Central memory CD4-positive, alpha-beta T cell (primary cell): ENCODE data around the gene FLNC.

Experiments used
- DNase-seq: peaks from one replicate; pipeline ENCODE4 v3.0.0; 2022

FLNC gene

GRCh38 chr7:128805225-128805624, 25.0 kb upstream of the FLNC start:
- no peak for DNase-seq

- DNase-seq, result no peak
Measured at GRCh38 chr7:128807191-128807590, 23.0 kb upstream of the FLNC start.

GRCh38 chr7:128809363-128809762, 20.8 kb upstream of the FLNC start:
- DNase-seq, result no peak

DNA sequence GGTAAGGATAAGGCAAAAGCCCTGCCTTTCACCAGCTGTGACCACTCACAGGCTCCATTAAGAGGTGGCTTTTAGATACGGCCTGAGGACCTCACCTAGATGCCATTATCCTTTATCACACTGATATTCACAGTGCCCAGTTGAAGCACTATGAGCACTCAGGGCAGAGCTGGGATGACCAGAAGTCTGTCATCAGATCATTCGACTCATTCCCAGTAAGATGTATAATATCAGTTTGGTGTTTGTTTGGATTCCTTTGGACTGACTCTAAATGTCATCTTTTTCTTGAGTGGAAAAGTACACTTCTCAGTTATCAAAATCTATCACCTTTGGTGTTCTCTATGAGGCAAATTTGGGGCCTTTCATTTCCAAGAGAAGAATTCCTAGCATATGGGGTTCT, 19.7 kb upstream of the FLNC start:
- DNase-seq, result no peak

GRCh38 chr7:128810997-128811396, 19.2 kb upstream of the FLNC start:
- no peak for DNase-seq

- no peak for DNase-seq
Measured at GRCh38 chr7:128811631-128812430, 18.4 kb upstream of the FLNC start.

DNA sequence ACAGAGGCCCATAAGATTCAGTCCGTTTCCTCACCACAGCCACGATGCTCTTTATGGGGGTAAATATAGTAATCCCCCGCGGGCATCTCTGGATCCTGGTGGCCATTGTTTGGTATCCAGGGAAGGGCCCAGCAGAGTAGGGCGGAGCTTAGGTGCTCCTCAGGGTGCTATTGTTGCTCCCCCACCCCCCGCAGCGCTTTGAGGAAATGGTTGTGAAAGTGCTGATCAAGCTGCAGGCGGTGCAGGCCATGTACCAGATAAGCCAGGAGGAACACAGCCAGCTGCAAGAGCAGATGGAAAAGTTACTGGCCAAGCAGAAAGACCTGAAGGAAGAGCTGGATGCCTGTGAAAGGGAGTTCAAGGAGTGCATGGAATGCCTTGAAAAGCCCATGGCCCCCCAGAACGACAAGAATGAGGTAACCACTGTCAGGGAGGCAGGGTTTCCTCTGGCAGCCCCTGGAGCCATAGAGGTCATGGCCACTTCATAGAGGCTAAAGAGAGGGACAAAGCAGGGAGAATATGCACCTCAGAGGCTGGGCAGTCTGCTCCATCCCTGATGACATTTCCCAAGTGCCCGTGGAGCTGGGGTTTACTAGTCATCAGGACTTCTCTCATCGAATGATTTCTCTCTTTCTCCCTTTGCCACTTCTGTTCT, 17.6 kb upstream of the FLNC start:
- DNase-seq, result no peak

- no peak for DNase-seq
Measured at GRCh38 chr7:128814499-128814898, 15.7 kb upstream of the FLNC start.

GRCh38 chr7:128815289-128815942, 14.8 kb upstream of the FLNC start:
- no peak for DNase-seq

DNA sequence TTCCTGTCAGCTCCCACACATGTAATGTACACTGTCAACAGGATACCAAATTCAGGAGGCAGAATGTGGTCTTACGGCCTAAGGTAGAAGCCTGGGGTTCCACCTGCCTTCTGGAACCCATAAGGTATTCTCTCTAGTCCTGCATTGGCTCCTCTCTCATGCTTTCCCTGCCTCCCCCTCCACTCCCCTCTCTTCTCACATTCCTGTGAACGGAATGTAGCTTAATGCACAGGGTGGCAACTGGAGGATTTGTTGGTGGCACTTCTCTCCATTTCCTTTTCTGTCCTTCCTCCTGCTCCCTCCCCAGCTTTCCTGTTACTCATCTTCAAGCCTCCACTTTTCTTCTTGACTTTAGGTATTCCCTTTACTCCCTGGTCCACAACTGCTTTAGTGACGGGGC, 11.5 kb upstream of the FLNC start:
- no peak for DNase-seq

- DNase-seq, result no peak
Measured at GRCh38 chr7:128821724-128822123, 8.5 kb upstream of the FLNC start.

DNA sequence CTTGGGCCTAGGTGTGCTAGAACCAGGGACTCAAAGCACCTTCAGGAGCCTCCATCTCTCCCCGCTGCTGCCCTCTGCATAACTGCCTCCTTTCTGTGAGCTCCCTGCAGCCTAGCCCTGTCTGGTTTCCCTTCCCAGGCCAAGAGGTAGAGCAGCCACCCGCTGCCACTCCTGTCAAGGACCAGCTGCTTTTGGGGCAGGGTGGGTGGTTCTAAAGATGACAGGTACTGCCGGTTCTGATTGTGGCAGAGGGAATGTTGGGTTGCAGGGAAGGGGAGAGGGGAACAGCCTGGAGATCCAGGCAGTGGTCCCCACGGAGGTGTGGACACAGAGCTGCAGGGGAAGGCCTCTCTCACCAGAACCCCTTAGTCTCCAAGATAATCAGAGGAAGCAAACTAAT, 3.7 kb upstream of the FLNC start:
- DNase-seq, result no peak

DNA sequence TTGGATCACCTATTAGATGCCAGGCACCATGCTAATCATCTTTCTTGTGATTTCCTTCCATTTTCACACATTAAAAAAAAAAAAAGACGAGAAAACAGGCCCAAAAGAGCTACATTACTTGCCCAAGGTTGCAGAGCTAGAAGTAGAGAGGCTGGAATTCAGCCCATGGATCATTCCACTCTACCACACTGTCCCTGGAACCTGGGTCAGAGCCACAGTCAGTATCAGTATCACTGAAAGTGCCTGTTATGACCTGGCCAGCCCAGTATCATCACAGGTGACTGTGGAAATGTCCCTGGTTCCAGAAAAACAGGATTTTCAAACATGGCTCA, 3.3 kb upstream of the FLNC start:
- DNase-seq, result no peak

- no peak for DNase-seq
Measured at GRCh38 chr7:128827248-128827958, 2.8 kb upstream of the FLNC start.

DNA sequence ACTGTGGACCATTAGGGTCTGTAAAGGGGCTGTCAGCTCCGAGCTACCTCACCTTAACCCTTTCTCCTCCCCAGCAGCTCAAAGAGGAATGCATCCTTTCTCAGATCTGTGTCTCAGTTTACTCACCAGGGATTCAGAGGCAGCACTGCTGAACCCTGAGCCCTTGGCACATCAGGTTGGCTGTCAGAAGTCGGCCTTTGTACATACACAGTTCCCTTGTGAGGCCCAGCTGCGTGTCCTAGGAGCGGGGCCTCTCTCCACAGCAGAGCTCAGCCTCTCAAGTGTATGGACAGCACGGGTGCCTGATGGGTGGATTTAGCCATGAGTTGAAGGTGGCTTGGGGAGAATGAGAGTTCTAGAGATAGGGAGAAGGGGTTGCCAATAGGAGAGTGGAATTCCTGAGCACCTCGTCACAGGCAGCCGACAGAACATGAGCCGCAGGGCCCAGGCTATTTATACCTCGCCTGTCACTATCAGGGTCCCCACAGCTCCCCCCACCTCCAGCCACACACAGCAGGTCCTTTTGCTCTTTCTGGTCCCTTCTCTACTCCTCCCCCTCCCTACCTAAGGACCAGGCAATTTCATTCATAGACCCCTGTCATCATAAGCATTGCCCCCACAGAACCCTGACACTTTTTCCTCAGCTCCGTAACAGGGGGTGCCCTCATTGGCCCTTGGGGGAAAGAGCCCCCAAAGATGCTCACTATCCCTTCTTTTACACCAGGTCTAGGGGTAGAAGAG, 2.1 kb upstream of the FLNC start:
- DNase-seq, result no peak

DNA sequence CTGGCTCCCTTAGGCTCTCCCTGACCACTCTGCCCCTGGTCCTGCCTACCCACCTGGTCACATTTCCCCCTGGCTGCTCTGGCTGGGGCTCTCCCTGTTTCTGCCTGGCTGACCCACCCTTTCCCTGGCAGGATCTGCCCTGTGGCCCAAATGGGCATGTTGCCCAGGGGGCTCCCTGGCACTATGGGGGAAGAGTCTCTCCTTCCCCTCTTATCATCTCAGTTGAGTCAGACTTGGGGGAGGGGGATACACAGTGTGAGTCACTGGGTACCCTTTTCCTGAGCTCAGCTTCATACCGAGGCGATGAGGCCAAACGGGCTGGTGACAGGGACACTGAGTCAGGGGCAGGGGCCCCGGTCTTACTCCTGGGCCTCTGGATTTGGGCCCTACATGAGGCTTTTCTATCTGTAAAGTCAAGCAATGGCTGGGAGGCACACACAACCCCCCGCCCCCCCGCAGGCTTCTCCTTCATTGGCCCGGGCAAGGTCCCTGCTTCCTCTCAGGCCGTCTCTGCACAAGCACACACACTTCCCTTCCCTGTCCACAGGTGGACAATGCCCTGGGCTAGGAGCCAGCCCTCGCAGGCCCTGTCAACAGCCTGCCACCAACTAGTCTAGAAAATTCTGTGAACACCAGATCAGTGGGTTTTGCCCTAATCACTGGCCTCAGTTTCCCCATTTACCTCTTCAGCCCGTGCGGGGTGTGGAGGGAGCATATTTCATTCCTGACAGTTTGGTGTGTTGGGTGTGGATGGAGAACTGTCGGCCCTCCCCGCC, 627 bp upstream of the FLNC start:
- no peak for DNase-seq

DNA sequence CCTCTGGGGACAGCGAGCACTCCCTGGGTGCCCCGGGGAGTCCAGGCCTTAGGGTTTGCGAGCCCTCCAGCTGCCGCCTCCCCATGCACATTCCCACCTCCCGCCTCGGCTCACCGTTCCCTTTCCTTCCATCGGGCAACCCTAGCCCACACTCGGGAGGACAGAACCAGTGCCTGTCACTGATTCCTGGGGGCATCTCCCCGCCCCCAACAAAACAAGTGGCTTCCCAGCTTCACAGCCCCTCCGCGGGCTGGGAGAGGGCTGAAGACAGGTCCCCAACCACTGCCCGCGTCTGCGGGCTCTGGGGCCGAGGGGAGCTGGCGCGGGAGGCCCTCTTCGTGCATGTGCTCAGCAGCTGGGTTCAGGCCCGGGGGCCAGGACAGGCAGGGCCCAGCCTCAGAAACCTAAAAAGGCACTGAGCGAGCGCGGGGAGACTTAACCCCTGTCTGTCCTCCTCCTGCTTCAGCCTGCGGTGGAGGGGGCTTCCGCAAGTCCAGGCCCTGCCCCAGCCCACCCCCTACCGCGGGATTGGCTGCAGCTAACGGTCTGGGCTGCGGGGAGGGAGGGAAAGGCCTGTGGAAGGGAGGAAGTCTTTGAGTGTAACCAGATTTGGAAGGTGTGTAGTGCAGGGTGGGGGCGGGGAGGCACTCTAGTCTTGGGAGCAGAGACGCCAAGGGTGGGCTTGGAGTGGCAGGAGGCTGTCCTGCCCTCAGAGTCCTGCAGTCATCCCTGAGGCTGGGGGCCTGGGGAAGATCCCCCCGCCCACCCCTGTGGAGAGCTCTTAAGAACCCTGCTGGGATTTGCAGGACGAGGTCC, 1.2 kb downstream of the FLNC start:
- DNase-seq, result no peak

- DNase-seq, result no peak
Measured at GRCh38 chr7:128831994-128832879, 2.0 kb downstream of the FLNC start.

DNA sequence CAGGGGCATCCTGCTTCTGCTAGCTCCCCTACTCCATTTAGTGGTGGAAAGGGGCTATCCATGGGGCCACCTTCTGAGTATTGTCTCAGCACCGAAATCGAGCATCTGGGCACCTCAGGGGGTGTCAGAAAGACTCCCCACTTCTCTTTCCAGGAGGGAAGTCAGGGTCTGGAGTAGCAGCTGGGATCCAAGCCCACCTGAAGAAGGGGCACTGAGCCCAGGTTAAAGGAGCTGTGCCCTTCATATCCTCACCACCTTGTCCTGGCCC, 2.6 kb downstream of the FLNC start:
- DNase-seq, result no peak
